OCI-LY1 (cell line): Measurements from ENCODE around the gene EXO1.

Experiments
- H2AFZ ChIP-seq: fragments of 200-600 bp; sonication (generic), shearing (Covaris generic); 2 replicates; pipeline ENCODE4 v1.6.0; 2014; ENCODE audit warnings: antibody characterized with exemption, mild to moderate bottlenecking, low read length
- H3F3A ChIP-seq: fragments of 200-600 bp; sonication (generic), shearing (Covaris generic); 2 replicates; pipeline ENCODE4 v1.6.0; 2014; ENCODE audit warnings: mild to moderate bottlenecking, antibody characterized with exemption, low read length, moderate library complexity; ENCODE audit not compliant: insufficient read depth
- H3K27ac ChIP-seq: fragments of 200-600 bp; sonication (generic); 2 replicates; pipeline ENCODE4 v1.5.1; 2014; ENCODE audit warnings: low read length, mixed run types, mild to moderate bottlenecking, low read depth; ENCODE audit not compliant: poor library complexity, severe bottlenecking
- H3K27me3 ChIP-seq: fragments of 200-600 bp; sonication (generic); 2 replicates; pipeline ENCODE4 v1.6.0; 2014; ENCODE audit warnings: antibody characterized with exemption, mild to moderate bottlenecking, low read length, moderate library complexity; ENCODE audit not compliant: insufficient read depth
- H3K36me3 ChIP-seq: fragments of 200-600 bp; sonication (generic); 2 replicates; pipeline ENCODE4 v1.6.1; 2014; ENCODE audit warnings: mild to moderate bottlenecking, antibody characterized with exemption, low read length, moderate library complexity, mixed read lengths; ENCODE audit not compliant: insufficient read depth
- H3K4me1 ChIP-seq: fragments of 200-600 bp; sonication (generic); 2 replicates; pipeline ENCODE4 v1.5.1; 2014; ENCODE audit warnings: mild to moderate bottlenecking, low read length, moderate library complexity; ENCODE audit not compliant: insufficient read depth, severe bottlenecking
- H3K4me2 ChIP-seq: fragments of 200-600 bp; sonication (generic), shearing (Covaris generic); 2 replicates; pipeline ENCODE4 v1.6.1; 2014; ENCODE audit warnings: low read length
- H3K4me3 ChIP-seq: fragments of 200-600 bp; sonication (generic); 2 replicates; pipeline ENCODE4 v1.5.1; 2014; ENCODE audit warnings: low read length, low read depth, mild to moderate bottlenecking, mixed read lengths; ENCODE audit not compliant: poor library complexity, severe bottlenecking
- H3K79me2 ChIP-seq: fragments of 200-600 bp; shearing (Covaris generic); 2 replicates; pipeline ENCODE4 v1.6.1; 2016; ENCODE audit warnings: mixed run types, low read length, mixed read lengths; ENCODE audit not compliant: insufficient read depth
- H3K9ac ChIP-seq: fragments of 200-600 bp; sonication (generic), shearing (Covaris generic); 2 replicates; pipeline ENCODE4 v1.6.1; 2014; ENCODE audit warnings: mild to moderate bottlenecking, low read length, mixed read lengths
- H3K9me2 ChIP-seq: fragments of 200-600 bp; sonication (generic), shearing (Covaris generic); 2 replicates; pipeline ENCODE4 v1.6.1; 2014; ENCODE audit warnings: low read depth, mild to moderate bottlenecking, low read length, mixed read lengths
- H3K9me3 ChIP-seq: fragments of 200-600 bp; shearing (Covaris generic); 2 replicates; pipeline ENCODE4 v1.6.1; 2014; ENCODE audit warnings: low read length, mixed read lengths
- H4K20me1 ChIP-seq: fragments of 200-600 bp; sonication (generic), shearing (Covaris generic); 2 replicates; pipeline ENCODE4 v1.6.0; 2016; ENCODE audit warnings: mild to moderate bottlenecking, low read length; ENCODE audit not compliant: insufficient read depth
- CTCF ChIP-seq: fragments of 200-600 bp; sonication (generic), shearing (Covaris generic); IDR thresholded peaks from 2 replicates; pipeline ENCODE4 v1.5.1; 2017; ENCODE audit warnings: mild to moderate bottlenecking, antibody characterized with exemption, low read length, moderate library complexity, mixed read lengths
- EZH2 ChIP-seq: fragments of 200-600 bp; sonication (generic), shearing (Covaris generic); IDR thresholded peaks from 2 replicates; pipeline ENCODE4 v1.8.0; 2017; ENCODE audit warnings: borderline replicate concordance, mixed run types, mild to moderate bottlenecking, antibody characterized with exemption, low read length, moderate library complexity, mixed read lengths

Gene EXO1

DNA sequence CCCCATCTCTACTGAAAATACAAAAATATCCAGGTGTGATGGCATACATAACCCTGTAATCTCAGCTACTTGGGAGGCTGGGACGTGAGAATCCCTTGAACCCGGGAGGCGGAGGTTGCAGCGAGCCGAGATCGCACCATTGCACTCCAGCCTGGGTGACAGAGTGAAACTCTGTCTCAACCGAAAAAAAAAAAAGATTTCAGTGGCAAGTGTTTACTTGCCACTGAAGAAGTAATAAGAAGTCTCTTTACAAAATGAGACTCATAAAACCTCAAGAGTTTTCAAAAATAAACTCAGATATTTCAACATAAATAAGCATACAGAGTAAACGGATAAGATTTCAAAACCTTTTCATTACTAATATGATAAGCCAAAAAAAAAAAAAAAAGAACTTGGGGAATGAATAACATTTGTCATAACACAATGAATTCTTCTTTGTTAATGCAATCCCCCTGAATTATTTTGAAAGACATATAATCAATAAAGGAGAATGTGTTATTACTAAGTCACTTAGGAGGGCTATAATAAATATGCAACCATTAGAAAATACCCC is 34.2 kb upstream of the EXO1 start:
- Histone ChIP-seq H3K9ac (no peak overlapping the region), H2AFZ (no peak overlapping the region), H3K27me3 (no peaks in the 10 kb centered on the region), H3K79me2 (no peaks in the 10 kb centered on the region), H3K9me3 (no peaks in the 10 kb centered on the region), H3K4me2 (no peak overlapping the region), H3K9me2 (no peaks in the 10 kb centered on the region), H4K20me1 (no peaks in the 10 kb centered on the region), H3K4me1 (no peaks in the 10 kb centered on the region), H3K4me3 (no peak overlapping the region), H3K27ac (no peak overlapping the region), H3F3A (no peaks in the 10 kb centered on the region), H3K36me3 (no peaks in the 10 kb centered on the region)
- TF ChIP-seq CTCF (no peak), EZH2 (no peak)

- Histone ChIP-seq H3K9me2 (no peaks in the 10 kb centered on the region), H3K9me3 (no peaks in the 10 kb centered on the region), H3K79me2 (no peaks in the 10 kb centered on the region), H2AFZ (no peak overlapping the region), H3K27ac (no peak overlapping the region), H3K36me3 (no peaks in the 10 kb centered on the region), H3K4me3 (no peak overlapping the region), H3K4me1 (no peaks in the 10 kb centered on the region), H3K4me2 (no peak overlapping the region), H3K9ac (no peak overlapping the region), H3F3A (no peaks in the 10 kb centered on the region), H4K20me1 (no peaks in the 10 kb centered on the region), H3K27me3 (no peaks in the 10 kb centered on the region)
- no peak for TF ChIP-seq CTCF
Measured at GRCh38 chr1:241816008-241816407, 32.0 kb upstream of the EXO1 start.

DNA sequence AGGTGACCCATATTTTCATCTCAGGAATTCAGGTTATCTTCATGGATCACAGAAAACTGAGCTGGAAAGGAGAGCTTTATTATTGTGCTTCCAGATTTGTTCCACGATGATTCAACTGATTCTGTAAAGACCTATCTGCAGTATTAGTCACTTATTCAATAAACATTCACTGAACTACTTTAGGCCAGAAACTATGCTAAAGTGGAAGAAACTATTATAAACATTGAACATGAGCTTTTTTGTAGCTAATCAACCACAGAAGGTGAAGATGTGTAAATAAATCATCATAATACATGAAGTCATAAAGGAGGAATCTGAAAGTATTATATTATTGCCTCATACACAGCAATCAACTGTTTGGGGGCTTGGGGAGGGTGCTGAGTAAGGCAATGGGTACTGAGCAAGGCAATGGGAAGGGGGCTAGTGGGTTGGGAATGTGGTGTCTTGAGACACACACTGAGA is 30.6 kb upstream of the EXO1 start:
- TF ChIP-seq CTCF (no peak), EZH2 (no peak)
- no peak overlapping the region for H3K27ac ChIP-seq
- H3K4me3 ChIP-seq, result no peak overlapping the region
- H3K9me3 ChIP-seq, result no peaks in the 10 kb centered on the region
- no peaks in the 10 kb centered on the region for H4K20me1 ChIP-seq
- no peak overlapping the region for H2AFZ ChIP-seq
- no peaks in the 10 kb centered on the region for H3K27me3 ChIP-seq
- no peaks in the 10 kb centered on the region for H3K4me1 ChIP-seq
- no peak overlapping the region for H3K4me2 ChIP-seq
- H3F3A ChIP-seq, result no peaks in the 10 kb centered on the region
- no peak overlapping the region for H3K9ac ChIP-seq
- H3K9me2 ChIP-seq, result no peaks in the 10 kb centered on the region
- no peaks in the 10 kb centered on the region for H3K36me3 ChIP-seq
- no peaks in the 10 kb centered on the region for H3K79me2 ChIP-seq
